ENCODE data around the gene NBAS. TPM values are rescaled to one million over a fixed set of nuclear protein-coding genes. Genes with fewer than 3 reads are reported as not detected.

Gene NBAS
- total RNA-seq, 1 experiment from 2014 or later, result 28.9 TPM

DNA sequence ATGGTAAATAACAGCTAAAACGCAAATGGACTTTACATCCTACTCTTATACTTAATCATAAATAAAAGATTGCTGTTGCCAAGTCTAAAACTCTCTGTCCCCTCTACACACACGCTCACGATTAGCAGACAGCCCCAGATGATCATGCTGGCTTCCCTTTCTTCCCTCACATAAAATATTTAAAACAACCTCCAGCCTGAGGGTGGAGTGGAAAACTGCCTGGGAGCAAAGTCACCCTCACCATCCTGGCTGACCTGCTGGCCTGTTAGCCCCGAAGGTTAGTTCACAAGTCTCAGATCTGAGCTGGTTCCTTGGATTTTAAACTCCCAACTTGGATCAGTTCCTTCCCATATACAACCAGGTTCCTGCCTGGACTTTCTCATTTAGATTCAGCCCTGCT, 288.2 kb downstream of the NBAS start:
- POLR2A ChIA-PET (ENCODE audit: unreplicated experiment), result no interaction called here

GRCh38 chr2:15271941-15272542, 289.1 kb downstream of the NBAS start:
- Histone ChIP-seq H3K36me3 (ENCODE audit: low read depth) (no peaks in the 10 kb centered on the region), H3K4me3 (no peak overlapping the region), H3K9me2 (ENCODE audit: insufficient read depth) (no peaks in the 10 kb centered on the region), H3K79me2 (ENCODE audit: low read depth) (no peaks in the 10 kb centered on the region), H3F3A (ENCODE audit: insufficient read depth, low read depth) (no peaks in the 10 kb centered on the region), H3K27ac (no peak overlapping the region), H3K4me2 (no peak overlapping the region), H4K20me1 (ENCODE audit: insufficient read depth) (no peaks in the 10 kb centered on the region), H3K9me3 (ENCODE audit: insufficient read depth, low read depth) (no peaks in the 10 kb centered on the region), H3K4me1 (replicated peaks; ENCODE audit: insufficient read depth) (no peaks in the 10 kb centered on the region), H3K27me3 (ENCODE audit: insufficient read depth, low read depth) (no peaks in the 10 kb centered on the region), H2AFZ (no peak overlapping the region)
- intact Hi-C loops (cut with micrococcal nuclease; ENCODE audit: unreplicated experiment), result no loop called here
- ChIA-PET POLR2A (ENCODE audit: unreplicated experiment) (no interaction called here), CTCF (no interaction called here)
- BruUV-seq (replicated peaks), result no TSS peak
- DNase-seq, result no peak
- TF ChIP-seq EZH2 (IDR thresholded peaks at IDR 0.05; ENCODE audit: low read depth), result no peak
- TF ChIP-seq, protein P1, sequence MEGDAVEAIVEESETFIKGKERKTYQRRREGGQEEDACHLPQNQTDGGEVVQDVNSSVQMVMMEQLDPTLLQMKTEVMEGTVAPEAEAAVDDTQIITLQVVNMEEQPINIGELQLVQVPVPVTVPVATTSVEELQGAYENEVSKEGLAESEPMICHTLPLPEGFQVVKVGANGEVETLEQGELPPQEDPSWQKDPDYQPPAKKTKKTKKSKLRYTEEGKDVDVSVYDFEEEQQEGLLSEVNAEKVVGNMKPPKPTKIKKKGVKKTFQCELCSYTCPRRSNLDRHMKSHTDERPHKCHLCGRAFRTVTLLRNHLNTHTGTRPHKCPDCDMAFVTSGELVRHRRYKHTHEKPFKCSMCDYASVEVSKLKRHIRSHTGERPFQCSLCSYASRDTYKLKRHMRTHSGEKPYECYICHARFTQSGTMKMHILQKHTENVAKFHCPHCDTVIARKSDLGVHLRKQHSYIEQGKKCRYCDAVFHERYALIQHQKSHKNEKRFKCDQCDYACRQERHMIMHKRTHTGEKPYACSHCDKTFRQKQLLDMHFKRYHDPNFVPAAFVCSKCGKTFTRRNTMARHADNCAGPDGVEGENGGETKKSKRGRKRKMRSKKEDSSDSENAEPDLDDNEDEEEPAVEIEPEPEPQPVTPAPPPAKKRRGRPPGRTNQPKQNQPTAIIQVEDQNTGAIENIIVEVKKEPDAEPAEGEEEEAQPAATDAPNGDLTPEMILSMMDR (conservative IDR thresholded peaks at IDR 0.05), result no peak

More for the DNA sequence above, 288.2 kb downstream of the NBAS start:
- Histone ChIP-seq H3K9me2 (ENCODE audit: insufficient read depth) (no peaks in the 10 kb centered on the region), H3K79me2 (ENCODE audit: low read depth) (no peaks in the 10 kb centered on the region), H3K27me3 (ENCODE audit: insufficient read depth, low read depth) (no peaks in the 10 kb centered on the region), H3K4me2 (no peak overlapping the region), H4K20me1 (ENCODE audit: insufficient read depth) (no peaks in the 10 kb centered on the region), H3K27ac (no peak overlapping the region), H3K4me3 (no peak overlapping the region), H3K36me3 (ENCODE audit: low read depth) (no peaks in the 10 kb centered on the region), H3K4me1 (replicated peaks; ENCODE audit: insufficient read depth) (no peaks in the 10 kb centered on the region), H3K9me3 (ENCODE audit: insufficient read depth, low read depth) (no peaks in the 10 kb centered on the region), H3F3A (ENCODE audit: insufficient read depth, low read depth) (no peaks in the 10 kb centered on the region), H2AFZ (no peak overlapping the region)
- intact Hi-C loops (cut with micrococcal nuclease; ENCODE audit: unreplicated experiment), result no loop called here
- TF ChIP-seq, protein P1 (conservative IDR thresholded peaks at IDR 0.05), result no peak
- no peak for TF ChIP-seq EZH2 (IDR thresholded peaks at IDR 0.05; ENCODE audit: low read depth)
- DNase-seq, result no peak
- no TSS peak for BruUV-seq (replicated peaks)
- CTCF ChIA-PET, result no interaction called here

- TF ChIP-seq, protein P1 (conservative IDR thresholded peaks at IDR 0.05), result no peak
- no peak for TF ChIP-seq EZH2 (IDR thresholded peaks at IDR 0.05; ENCODE audit: low read depth)
- H3K27ac ChIP-seq, result no peak overlapping the region
- no peaks in the 10 kb centered on the region for H3K4me1 ChIP-seq (replicated peaks; ENCODE audit: insufficient read depth)
- no peaks in the 10 kb centered on the region for H3K27me3 ChIP-seq (ENCODE audit: insufficient read depth, low read depth)
- H3K9me3 ChIP-seq (ENCODE audit: insufficient read depth, low read depth), result no peaks in the 10 kb centered on the region
- no peak for DNase-seq
- H4K20me1 ChIP-seq (ENCODE audit: insufficient read depth), result no peaks in the 10 kb centered on the region
- H3K79me2 ChIP-seq (ENCODE audit: low read depth), result no peaks in the 10 kb centered on the region
- ChIA-PET POLR2A (ENCODE audit: unreplicated experiment) (no interaction called here), CTCF (interaction anchor here (0.6 kb wide), 1 partner anchor 1874 kb away, joined by 3 read pairs; no protein-coding TSS in a partner anchor)
- H3K36me3 ChIP-seq (ENCODE audit: low read depth), result no peaks in the 10 kb centered on the region
- no peaks in the 10 kb centered on the region for H3K9me2 ChIP-seq (ENCODE audit: insufficient read depth)
- H3F3A ChIP-seq (ENCODE audit: insufficient read depth, low read depth), result no peaks in the 10 kb centered on the region
- BruUV-seq (replicated peaks), result no TSS peak
- no peak overlapping the region for H3K4me2 ChIP-seq
- no peak overlapping the region for H2AFZ ChIP-seq
- intact Hi-C loops (cut with micrococcal nuclease; ENCODE audit: unreplicated experiment), result no loop called here
- no peak overlapping the region for H3K4me3 ChIP-seq
These were observed 289.9 kb downstream of the NBAS start for GRCh38 chr2:15271276-15271675.
